H1 (cell line): Measurements from ENCODE around the gene GNAL. TPM values are rescaled to one million over a fixed set of nuclear protein-coding genes. Genes with fewer than 3 reads are reported as not detected.

Source experiments
- BRCA1 ChIP-seq: IDR thresholded peaks from 2 replicates; pipeline ENCODE4 v1.6.1; 2012; ENCODE audit warnings: low read depth, low read length, improper control_type of control experiment
- CBX8 ChIP-seq: fragments of 300-800, 300-1000 bp; sonication (generic); IDR thresholded peaks from 2 replicates; pipeline ENCODE4 v1.7.1; 2016; ENCODE audit warnings: low read depth, low read length, borderline replicate concordance
- CHD1 ChIP-seq: IDR thresholded peaks from 2 replicates; pipeline ENCODE4 v1.6.1; 2012; ENCODE audit warnings: low read depth, low read length, improper control_type of control experiment
- HDAC6 ChIP-seq: IDR thresholded peaks from one replicate; pipeline ENCODE4 v1.7.1; 2012; ENCODE audit warnings: low read depth, mild to moderate bottlenecking, inconsistent platforms, low read length, moderate library complexity
- RXRA ChIP-seq: IDR thresholded peaks from 2 replicates; pipeline ENCODE4 v1.6.1; 2011; ENCODE audit warnings: low read depth, mild to moderate bottlenecking, low read length, moderate library complexity; ENCODE audit not compliant: insufficient read depth
- SIX5 ChIP-seq: IDR thresholded peaks from 2 replicates; pipeline ENCODE4 v1.6.1; 2011; ENCODE audit warnings: mild to moderate bottlenecking, low read depth, low read length
- polyA plus RNA-seq, 7 experiments: library from polyadenylated mRNA; depleted of rRNA in 3 of 7; stranded (reverse) in 5 of 7; unstranded in 2 of 7; fragments of >200 nt in 5 of 7; fragments of 200-250 nt in 2 of 7; gene quantifications; 1 replicate in 5 of 7; 2 replicates in 1 of 7; 4 replicates in 1 of 7; pipeline versions ENCODE4 v1.2.1 to v1.2.3, GENCODE V29; 2011 to 2013; ENCODE audit warnings: missing spikeins in 2 of 7, mixed read lengths in 2 of 7
- total RNA-seq: library from RNA; stranded (reverse); fragmentation: NEBNext Ultra II Directional; extraction: Animal tissue kit (Norgen Biotek cat#: 25700); gene quantifications from 2 replicates; pipeline ENCODE4 v1.2.1, GENCODE V29; 2021

The GNAL gene
- total and polyA plus RNA-seq, 2 of the 8 experiments (the other 6 are each of a cell fraction or from before 2014, with no cell fraction given), result 13.2 to 18.3 TPM

DNA sequence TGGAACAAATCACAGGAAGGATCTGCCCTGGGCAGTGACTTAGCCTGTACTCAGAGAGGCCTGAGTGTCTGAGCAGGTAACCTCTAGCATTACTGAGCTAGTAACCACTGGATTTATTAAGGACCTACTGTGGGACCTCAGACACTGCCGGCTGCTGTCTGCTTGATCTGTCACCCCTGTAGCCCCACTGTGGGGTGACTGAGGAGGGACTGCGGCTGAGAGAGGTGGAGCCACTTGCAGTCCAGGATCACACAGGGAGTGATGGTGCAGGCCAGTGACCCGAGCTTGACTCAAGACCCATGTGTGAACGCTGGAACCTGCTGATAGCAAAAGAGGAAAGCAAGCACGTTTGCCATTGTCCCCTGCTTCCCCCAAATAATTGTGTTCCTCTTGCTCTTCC, 177.7 kb downstream of the GNAL start (continued):
- no peak for TF ChIP-seq HDAC6
- no peak for TF ChIP-seq SIX5
- no peak for TF ChIP-seq CHD1
- no peak for TF ChIP-seq RXRA
- TF ChIP-seq CBX8, result no peak
- no peak for TF ChIP-seq BRCA1
